GM23338 (cell line): ENCODE measurements around the gene TNS3. TPM values are rescaled to one million over a fixed set of nuclear protein-coding genes. Genes with fewer than 3 reads are reported as not detected.

ENCODE experiments used
- ATAC-seq: fragments of 200-7000 bp; cut with Tn5 transposase; 3 replicates; pipeline ENCODE4 v1.9.1; 2020
- DNase-seq: peaks from one replicate; pipeline ENCODE4 v3.0.0-alpha.2; 2015; ENCODE audit warnings: low spot score
- H2AFZ ChIP-seq: fragments of 200-600 bp; sonication (generic); 2 replicates; pipeline ENCODE4 v1.8.0; 2016; ENCODE audit warnings: antibody characterized with exemption, mild to moderate bottlenecking, moderate library complexity
- H3F3A ChIP-seq: fragments of 200-600 bp; sonication (generic); replicated peaks from 2 replicates; pipeline ENCODE4 v1.8.0; 2017; ENCODE audit warnings: antibody characterized with exemption, mixed run types, low read depth
- H3K27ac ChIP-seq: fragments of 200-600 bp; sonication (generic); 2 replicates; pipeline ENCODE4 v1.6.1; 2016; ENCODE audit warnings: low read depth
- H3K27me3 ChIP-seq: fragments of 200-600 bp; sonication (generic); 2 replicates; pipeline ENCODE4 v1.8.0; 2016; ENCODE audit warnings: mild to moderate bottlenecking, mixed run types, moderate library complexity; ENCODE audit not compliant: insufficient read depth
- H3K36me3 ChIP-seq: fragments of 200-600 bp; sonication (generic); 2 replicates; pipeline ENCODE4 v1.8.0; 2016; ENCODE audit warnings: mild to moderate bottlenecking; ENCODE audit not compliant: insufficient read depth
- H3K4me1 ChIP-seq: fragments of 200-600 bp; sonication (generic); 2 replicates; pipeline ENCODE4 v1.8.0; 2016; ENCODE audit warnings: mild to moderate bottlenecking, moderate library complexity; ENCODE audit not compliant: insufficient read depth
- H3K4me2 ChIP-seq: fragments of 200-600 bp; sonication (generic); 2 replicates; pipeline ENCODE4 v1.7.1; 2017; ENCODE audit warnings: mixed run types
- H3K4me3 ChIP-seq: fragments of 200-600 bp; sonication (generic); 2 replicates; pipeline ENCODE4 v1.6.1; 2016; ENCODE audit warnings: mixed run types
- H3K79me2 ChIP-seq: fragments of 200-600 bp; sonication (generic); replicated peaks from 2 replicates; pipeline ENCODE4 v1.8.0; 2017; ENCODE audit warnings: mild to moderate bottlenecking; ENCODE audit not compliant: insufficient read depth
- H3K9me2 ChIP-seq: fragments of 200-600 bp; sonication (generic); 2 replicates; pipeline ENCODE4 v1.8.0; 2017; ENCODE audit not compliant: insufficient read depth
- H4K20me1 ChIP-seq: fragments of 200-600 bp; sonication (generic); replicated peaks from 2 replicates; pipeline ENCODE4 v1.8.0; 2017; ENCODE audit warnings: mild to moderate bottlenecking; ENCODE audit not compliant: insufficient read depth
- H3K27ac Mint-ChIP-seq: 2 replicates; pipeline ENCODE4 v1.8.0; 2020; ENCODE audit warnings: inconsistent platforms, mild to moderate bottlenecking, moderate library complexity, mixed read lengths
- H3K27me3 Mint-ChIP-seq: 3 replicates; pipeline ENCODE4 v1.8.0; 2022; ENCODE audit warnings: low read depth, mild to moderate bottlenecking, moderate library complexity, mixed read lengths, inconsistent platforms; ENCODE audit not compliant: insufficient read depth, poor library complexity
- H3K36me3 Mint-ChIP-seq: 3 replicates; pipeline ENCODE4 v1.8.0; 2021; ENCODE audit warnings: low read depth, mild to moderate bottlenecking, inconsistent platforms, moderate library complexity, mixed read lengths
- H3K4me1 Mint-ChIP-seq: 3 replicates; pipeline ENCODE4 v1.8.0; 2020; ENCODE audit warnings: mild to moderate bottlenecking, inconsistent platforms, mixed read lengths
- H3K4me3 Mint-ChIP-seq: 3 replicates; pipeline ENCODE4 v1.8.0; 2021; ENCODE audit warnings: moderate library complexity, mild to moderate bottlenecking, inconsistent platforms, mixed read lengths
- H3K9me3 Mint-ChIP-seq: 3 replicates; pipeline ENCODE4 v1.8.0; 2020; ENCODE audit warnings: moderate library complexity, mild to moderate bottlenecking, inconsistent platforms, mixed read lengths
- CREB1 ChIP-seq: fragments of 250-450 bp; sonication (Bioruptor Pico); IDR thresholded peaks from 2 replicates; pipeline ENCODE4 v1.5.0; 2020; ENCODE audit warnings: low read depth, mild to moderate bottlenecking, moderate library complexity
- EZH2 ChIP-seq: fragments of 200-600 bp; sonication (generic); IDR thresholded peaks from one replicate; pipeline ENCODE4 v1.8.0; 2017; ENCODE audit warnings: antibody characterized with exemption, mild to moderate bottlenecking, low read depth; ENCODE audit not compliant: unreplicated experiment
- EZH2phosphoT487 ChIP-seq: fragments of 200-600 bp; sonication (generic); IDR thresholded peaks from one replicate; pipeline ENCODE4 v1.8.1; 2018; ENCODE audit warnings: antibody characterized with exemption; ENCODE audit not compliant: unreplicated experiment
- NANOG ChIP-seq: IDR thresholded peaks from 2 replicates; pipeline ENCODE4 v1.6.1; 2016; ENCODE audit warnings: antibody characterized with exemption, borderline replicate concordance
- POLR2AphosphoS5 ChIP-seq: IDR thresholded peaks from 2 replicates; pipeline ENCODE4 v1.6.1; 2016; ENCODE audit warnings: antibody characterized with exemption, low read depth
- STAT1 ChIP-seq: IDR thresholded peaks from one replicate; pipeline ENCODE4 v1.6.1; 2016; ENCODE audit warnings: antibody characterized with exemption; ENCODE audit not compliant: unreplicated experiment
- ZNF331 ChIP-seq: fragments of 250-450 bp; sonication (Bioruptor Pico); IDR thresholded peaks from 2 replicates; pipeline ENCODE4 v1.5.0; 2020; ENCODE audit warnings: low read depth, mild to moderate bottlenecking, moderate library complexity
- polyA plus RNA-seq: library from polyadenylated mRNA; unstranded; fragments of >200 nt; fragmentation: Nextera tagmentation; extraction: Ambion mirVana; gene quantifications from 2 replicates; pipeline ENCODE4 v1.2.1, GENCODE V29; 2016
- total RNA-seq: library from RNA; depleted of rRNA; stranded (reverse); fragments of >200 nt; shearing (Covaris generic); gene quantifications from 2 replicates; pipeline ENCODE4 v1.2.3, GENCODE V29; 2014
- TF ChIP-seq, protein P1 (sequence below): IDR thresholded peaks from 2 replicates; pipeline ENCODE4 v1.6.1; 2016; ENCODE audit warnings: antibody characterized with exemption
- TF ChIP-seq, protein P2 (sequence below): IDR thresholded peaks from one replicate; pipeline ENCODE4 v1.6.1; 2018; ENCODE audit warnings: antibody characterized with exemption; ENCODE audit not compliant: unreplicated experiment
- TF ChIP-seq, protein P3 (sequence below): fragments of 250-450 bp; sonication (Bioruptor Pico); IDR thresholded peaks from 2 replicates; pipeline ENCODE4 v1.5.0; 2020; ENCODE audit warnings: mild to moderate bottlenecking, moderate library complexity
- TF ChIP-seq, protein P4 (sequence below), 2 experiments: fragments of 200-600 bp in 1 of 2; sonication (generic) in 1 of 2; conservative IDR thresholded peaks; 2 replicates each; pipeline versions ENCODE4 v1.5.1 to v1.6.1; 2016 to 2017; ENCODE audit warnings: antibody characterized with exemption in 2 of 2, low read depth in 2 of 2, mild to moderate bottlenecking in 2 of 2, moderate library complexity in 1 of 2

TNS3 gene
- total and polyA plus RNA-seq, 2 experiments from 2014 or later: 6.2 to 28.7 TPM

DNA sequence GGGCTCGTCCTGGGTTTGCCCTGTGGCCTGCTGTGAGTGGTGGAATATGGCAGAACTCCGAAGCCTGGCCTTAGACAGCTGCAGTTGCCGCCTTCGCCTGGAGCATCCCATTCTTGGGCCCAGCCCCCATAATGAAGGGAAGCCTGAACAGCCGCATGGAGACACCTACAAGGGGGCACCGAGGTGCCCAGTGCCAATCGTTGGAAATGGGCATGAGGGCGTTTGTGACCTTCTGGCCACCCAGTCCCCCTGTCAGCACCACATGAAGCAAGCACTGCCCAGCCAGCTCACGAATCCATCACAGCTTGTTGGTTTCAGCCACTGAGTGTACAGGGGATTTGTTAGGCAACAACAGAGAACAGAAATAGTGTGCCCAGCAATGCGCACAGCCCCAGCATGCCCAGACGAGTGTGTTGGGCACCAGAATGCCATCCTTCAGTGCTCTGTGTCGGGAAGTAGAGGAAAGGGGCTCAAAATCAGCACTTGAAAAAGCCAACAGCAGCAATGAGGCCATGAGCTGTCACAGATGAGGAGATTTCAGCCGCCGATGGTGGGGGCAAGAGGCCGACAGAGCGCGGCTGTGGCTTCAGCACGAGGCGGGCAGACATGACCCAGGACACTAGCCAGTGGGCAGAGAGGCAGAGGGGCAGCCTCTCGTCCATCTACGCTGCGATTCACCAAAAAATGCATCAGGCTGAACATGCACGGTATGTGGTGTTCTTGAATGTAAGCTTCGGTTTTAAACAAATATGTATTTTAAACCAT, 91.2 kb downstream of the TNS3 start:
- ATAC-seq: no peak
- Mint-ChIP-seq H3K4me1 (peaks cover 63% of the 10 kb centered on the region), H3K4me3 (no peak overlapping the region), H3K27ac (no peak overlapping the region), H3K9me3 (no peaks in the 10 kb centered on the region), H3K27me3 (peaks cover 15% of the 10 kb centered on the region), H3K36me3 (peaks cover 7% of the 10 kb centered on the region)
- H3K4me1 ChIP-seq: peaks cover 29% of the 10 kb centered on the region
- DNase-seq: no peak
- no peak overlapping the region for H3K4me2 ChIP-seq
- peaks cover 26% of the 10 kb centered on the region for H3K79me2 ChIP-seq
- H2AFZ ChIP-seq: no peak overlapping the region
- TF ChIP-seq, protein P1, sequence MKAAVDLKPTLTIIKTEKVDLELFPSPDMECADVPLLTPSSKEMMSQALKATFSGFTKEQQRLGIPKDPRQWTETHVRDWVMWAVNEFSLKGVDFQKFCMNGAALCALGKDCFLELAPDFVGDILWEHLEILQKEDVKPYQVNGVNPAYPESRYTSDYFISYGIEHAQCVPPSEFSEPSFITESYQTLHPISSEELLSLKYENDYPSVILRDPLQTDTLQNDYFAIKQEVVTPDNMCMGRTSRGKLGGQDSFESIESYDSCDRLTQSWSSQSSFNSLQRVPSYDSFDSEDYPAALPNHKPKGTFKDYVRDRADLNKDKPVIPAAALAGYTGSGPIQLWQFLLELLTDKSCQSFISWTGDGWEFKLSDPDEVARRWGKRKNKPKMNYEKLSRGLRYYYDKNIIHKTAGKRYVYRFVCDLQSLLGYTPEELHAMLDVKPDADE: no peak
- no peak for TF ChIP-seq STAT1
- TF ChIP-seq, protein P2, sequence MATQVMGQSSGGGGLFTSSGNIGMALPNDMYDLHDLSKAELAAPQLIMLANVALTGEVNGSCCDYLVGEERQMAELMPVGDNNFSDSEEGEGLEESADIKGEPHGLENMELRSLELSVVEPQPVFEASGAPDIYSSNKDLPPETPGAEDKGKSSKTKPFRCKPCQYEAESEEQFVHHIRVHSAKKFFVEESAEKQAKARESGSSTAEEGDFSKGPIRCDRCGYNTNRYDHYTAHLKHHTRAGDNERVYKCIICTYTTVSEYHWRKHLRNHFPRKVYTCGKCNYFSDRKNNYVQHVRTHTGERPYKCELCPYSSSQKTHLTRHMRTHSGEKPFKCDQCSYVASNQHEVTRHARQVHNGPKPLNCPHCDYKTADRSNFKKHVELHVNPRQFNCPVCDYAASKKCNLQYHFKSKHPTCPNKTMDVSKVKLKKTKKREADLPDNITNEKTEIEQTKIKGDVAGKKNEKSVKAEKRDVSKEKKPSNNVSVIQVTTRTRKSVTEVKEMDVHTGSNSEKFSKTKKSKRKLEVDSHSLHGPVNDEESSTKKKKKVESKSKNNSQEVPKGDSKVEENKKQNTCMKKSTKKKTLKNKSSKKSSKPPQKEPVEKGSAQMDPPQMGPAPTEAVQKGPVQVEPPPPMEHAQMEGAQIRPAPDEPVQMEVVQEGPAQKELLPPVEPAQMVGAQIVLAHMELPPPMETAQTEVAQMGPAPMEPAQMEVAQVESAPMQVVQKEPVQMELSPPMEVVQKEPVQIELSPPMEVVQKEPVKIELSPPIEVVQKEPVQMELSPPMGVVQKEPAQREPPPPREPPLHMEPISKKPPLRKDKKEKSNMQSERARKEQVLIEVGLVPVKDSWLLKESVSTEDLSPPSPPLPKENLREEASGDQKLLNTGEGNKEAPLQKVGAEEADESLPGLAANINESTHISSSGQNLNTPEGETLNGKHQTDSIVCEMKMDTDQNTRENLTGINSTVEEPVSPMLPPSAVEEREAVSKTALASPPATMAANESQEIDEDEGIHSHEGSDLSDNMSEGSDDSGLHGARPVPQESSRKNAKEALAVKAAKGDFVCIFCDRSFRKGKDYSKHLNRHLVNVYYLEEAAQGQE: no peak
- no peak for TF ChIP-seq CREB1
- no peak for TF ChIP-seq EZH2
- TF ChIP-seq, protein P3, sequence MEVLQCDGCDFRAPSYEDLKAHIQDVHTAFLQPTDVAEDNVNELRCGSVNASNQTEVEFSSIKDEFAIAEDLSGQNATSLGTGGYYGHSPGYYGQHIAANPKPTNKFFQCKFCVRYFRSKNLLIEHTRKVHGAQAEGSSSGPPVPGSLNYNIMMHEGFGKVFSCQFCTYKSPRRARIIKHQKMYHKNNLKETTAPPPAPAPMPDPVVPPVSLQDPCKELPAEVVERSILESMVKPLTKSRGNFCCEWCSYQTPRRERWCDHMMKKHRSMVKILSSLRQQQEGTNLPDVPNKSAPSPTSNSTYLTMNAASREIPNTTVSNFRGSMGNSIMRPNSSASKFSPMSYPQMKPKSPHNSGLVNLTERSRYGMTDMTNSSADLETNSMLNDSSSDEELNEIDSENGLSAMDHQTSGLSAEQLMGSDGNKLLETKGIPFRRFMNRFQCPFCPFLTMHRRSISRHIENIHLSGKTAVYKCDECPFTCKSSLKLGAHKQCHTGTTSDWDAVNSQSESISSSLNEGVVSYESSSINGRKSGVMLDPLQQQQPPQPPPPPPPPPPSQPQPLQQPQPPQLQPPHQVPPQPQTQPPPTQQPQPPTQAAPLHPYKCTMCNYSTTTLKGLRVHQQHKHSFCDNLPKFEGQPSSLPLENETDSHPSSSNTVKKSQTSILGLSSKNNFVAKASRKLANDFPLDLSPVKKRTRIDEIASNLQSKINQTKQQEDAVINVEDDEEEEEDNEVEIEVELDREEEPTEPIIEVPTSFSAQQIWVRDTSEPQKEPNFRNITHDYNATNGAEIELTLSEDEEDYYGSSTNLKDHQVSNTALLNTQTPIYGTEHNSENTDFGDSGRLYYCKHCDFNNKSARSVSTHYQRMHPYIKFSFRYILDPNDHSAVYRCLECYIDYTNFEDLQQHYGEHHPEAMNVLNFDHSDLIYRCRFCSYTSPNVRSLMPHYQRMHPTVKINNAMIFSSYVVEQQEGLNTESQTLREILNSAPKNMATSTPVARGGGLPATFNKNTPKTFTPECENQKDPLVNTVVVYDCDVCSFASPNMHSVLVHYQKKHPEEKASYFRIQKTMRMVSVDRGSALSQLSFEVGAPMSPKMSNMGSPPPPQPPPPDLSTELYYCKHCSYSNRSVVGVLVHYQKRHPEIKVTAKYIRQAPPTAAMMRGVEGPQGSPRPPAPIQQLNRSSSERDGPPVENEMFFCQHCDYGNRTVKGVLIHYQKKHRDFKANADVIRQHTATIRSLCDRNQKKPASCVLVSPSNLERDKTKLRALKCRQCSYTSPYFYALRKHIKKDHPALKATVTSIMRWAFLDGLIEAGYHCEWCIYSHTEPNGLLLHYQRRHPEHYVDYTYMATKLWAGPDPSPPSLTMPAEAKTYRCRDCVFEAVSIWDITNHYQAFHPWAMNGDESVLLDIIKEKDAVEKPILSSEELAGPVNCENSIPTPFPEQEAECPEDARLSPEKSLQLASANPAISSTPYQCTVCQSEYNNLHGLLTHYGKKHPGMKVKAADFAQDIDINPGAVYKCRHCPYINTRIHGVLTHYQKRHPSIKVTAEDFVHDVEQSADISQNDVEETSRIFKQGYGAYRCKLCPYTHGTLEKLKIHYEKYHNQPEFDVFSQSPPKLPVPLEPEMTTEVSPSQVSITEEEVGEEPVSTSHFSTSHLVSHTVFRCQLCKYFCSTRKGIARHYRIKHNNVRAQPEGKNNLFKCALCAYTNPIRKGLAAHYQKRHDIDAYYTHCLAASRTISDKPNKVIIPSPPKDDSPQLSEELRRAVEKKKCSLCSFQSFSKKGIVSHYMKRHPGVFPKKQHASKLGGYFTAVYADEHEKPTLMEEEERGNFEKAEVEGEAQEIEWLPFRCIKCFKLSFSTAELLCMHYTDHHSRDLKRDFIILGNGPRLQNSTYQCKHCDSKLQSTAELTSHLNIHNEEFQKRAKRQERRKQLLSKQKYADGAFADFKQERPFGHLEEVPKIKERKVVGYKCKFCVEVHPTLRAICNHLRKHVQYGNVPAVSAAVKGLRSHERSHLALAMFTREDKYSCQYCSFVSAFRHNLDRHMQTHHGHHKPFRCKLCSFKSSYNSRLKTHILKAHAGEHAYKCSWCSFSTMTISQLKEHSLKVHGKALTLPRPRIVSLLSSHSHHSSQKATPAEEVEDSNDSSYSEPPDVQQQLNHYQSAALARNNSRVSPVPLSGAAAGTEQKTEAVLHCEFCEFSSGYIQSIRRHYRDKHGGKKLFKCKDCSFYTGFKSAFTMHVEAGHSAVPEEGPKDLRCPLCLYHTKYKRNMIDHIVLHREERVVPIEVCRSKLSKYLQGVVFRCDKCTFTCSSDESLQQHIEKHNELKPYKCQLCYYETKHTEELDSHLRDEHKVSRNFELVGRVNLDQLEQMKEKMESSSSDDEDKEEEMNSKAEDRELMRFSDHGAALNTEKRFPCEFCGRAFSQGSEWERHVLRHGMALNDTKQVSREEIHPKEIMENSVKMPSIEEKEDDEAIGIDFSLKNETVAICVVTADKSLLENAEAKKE (CRISPR knock-in tag): no peak
- TF ChIP-seq, protein P4, sequence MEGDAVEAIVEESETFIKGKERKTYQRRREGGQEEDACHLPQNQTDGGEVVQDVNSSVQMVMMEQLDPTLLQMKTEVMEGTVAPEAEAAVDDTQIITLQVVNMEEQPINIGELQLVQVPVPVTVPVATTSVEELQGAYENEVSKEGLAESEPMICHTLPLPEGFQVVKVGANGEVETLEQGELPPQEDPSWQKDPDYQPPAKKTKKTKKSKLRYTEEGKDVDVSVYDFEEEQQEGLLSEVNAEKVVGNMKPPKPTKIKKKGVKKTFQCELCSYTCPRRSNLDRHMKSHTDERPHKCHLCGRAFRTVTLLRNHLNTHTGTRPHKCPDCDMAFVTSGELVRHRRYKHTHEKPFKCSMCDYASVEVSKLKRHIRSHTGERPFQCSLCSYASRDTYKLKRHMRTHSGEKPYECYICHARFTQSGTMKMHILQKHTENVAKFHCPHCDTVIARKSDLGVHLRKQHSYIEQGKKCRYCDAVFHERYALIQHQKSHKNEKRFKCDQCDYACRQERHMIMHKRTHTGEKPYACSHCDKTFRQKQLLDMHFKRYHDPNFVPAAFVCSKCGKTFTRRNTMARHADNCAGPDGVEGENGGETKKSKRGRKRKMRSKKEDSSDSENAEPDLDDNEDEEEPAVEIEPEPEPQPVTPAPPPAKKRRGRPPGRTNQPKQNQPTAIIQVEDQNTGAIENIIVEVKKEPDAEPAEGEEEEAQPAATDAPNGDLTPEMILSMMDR (conservative IDR thresholded peaks at IDR 0.05; ENCODE audit: low read depth in 2 of 2): no peak
- TF ChIP-seq NANOG: no peak
- no peak for TF ChIP-seq ZNF331
- TF ChIP-seq EZH2phosphoT487: no peak
- TF ChIP-seq POLR2AphosphoS5: no peak
- no peak overlapping the region for H3K4me3 ChIP-seq
- H3K27ac ChIP-seq: no peak overlapping the region
- H4K20me1 ChIP-seq: peaks cover 4% of the 10 kb centered on the region; the same call in 1 of the 2 replicates
- H3K9me2 ChIP-seq: no peaks in the 10 kb centered on the region
- H3K27me3 ChIP-seq: no peaks in the 10 kb centered on the region
- H3F3A ChIP-seq: no peaks in the 10 kb centered on the region
- no peaks in the 10 kb centered on the region for H3K36me3 ChIP-seq
